K562 (cell line): ENCODE results near the gene KRT81. TPM values are rescaled to one million over a fixed set of nuclear protein-coding genes. Genes with fewer than 3 reads are reported as not detected.

Experiments
- ATAC-seq: fragments of 200-7000 bp; cut with Tn5 transposase; 3 replicates; pipeline ENCODE4 v1.9.1; 2020; ENCODE audit warnings: moderate library complexity
- BruUV-seq: library from RNA; stranded (reverse); fragments of 400-500 nt; replicated peaks from 2 replicates; lab custom pipeline; 2021; lab: Mats Ljungman, UMichigan
- CTCF ChIA-PET: fragments of 300-600 bp; formaldehyde crosslinking; extraction: SDS; loops from one replicate; lab custom pipeline; 2021; ENCODE audit warnings: low intra/inter-chr PET ratio; lab: Yijun Ruan, JAX
- POLR2A ChIA-PET: fragments of 300-600, 350-650 bp; sonication (Branson Sonifier 250); formaldehyde crosslinking; extraction: SDS; loops from one replicate; lab custom pipeline; 2021; ENCODE audit warnings: antibody characterized with exemption, inconsistent platforms; lab: Yijun Ruan, JAX
- DNase-seq, 4 experiments: peaks; one replicate each; pipeline versions ENCODE4 v3.0.0 to v3.0.0-alpha.2; 2011 to 2018; ENCODE audit warnings: low spot score in 3 of 4, mixed read lengths in 3 of 4; ENCODE audit errors: extremely low read depth in 1 of 4
- FAIRE-seq: peaks from 2 replicates; lab custom pipeline; 2011; peaks lifted over from hg19 to GRCh38; lab: Jason Lieb, UNC
- H2AFZ ChIP-seq: 2 replicates; pipeline ENCODE4 v1.6.0; 2011; ENCODE audit warnings: low read depth, low read length, control low read depth, inconsistent platforms
- H3K27ac ChIP-seq: fragments of 200-600 bp; 3 replicates; pipeline ENCODE4 v1.8.0; 2011; ENCODE audit warnings: low read depth, mild to moderate bottlenecking, control low read depth, inconsistent platforms, low read length, moderate library complexity, mixed read lengths; ENCODE audit errors: extremely low read depth
- H3K27me3 ChIP-seq, 2 experiments: fragments of 300-600 bp in 1 of 2; 2 replicates in 1 of 2; 3 replicates in 1 of 2; pipeline versions ENCODE4 v1.6.0 to v1.8.0; 2011; ENCODE audit warnings: inconsistent platforms in 2 of 2, low read length in 2 of 2, mild to moderate bottlenecking in 1 of 2, mixed read lengths in 1 of 2, moderate library complexity in 1 of 2; ENCODE audit not compliant: control insufficient read depth in 2 of 2, insufficient read depth in 2 of 2
- H3K36me3 ChIP-seq: fragments of 300-600 bp; 3 replicates; pipeline ENCODE4 v1.8.0; 2011; ENCODE audit warnings: mild to moderate bottlenecking, low read length, inconsistent platforms; ENCODE audit not compliant: control insufficient read depth, insufficient read depth
- H3K4me1 ChIP-seq, 2 experiments: fragments of 200-600 bp in 1 of 2; replicated peaks in 1 of 2; 2 replicates in 1 of 2; 3 replicates in 1 of 2; pipeline versions ENCODE4 v1.5.1 to v1.8.0; 2011; ENCODE audit warnings: inconsistent platforms in 2 of 2, low read length in 2 of 2, mild to moderate bottlenecking in 1 of 2, mixed read lengths in 1 of 2, moderate library complexity in 1 of 2; ENCODE audit not compliant: control insufficient read depth in 2 of 2, insufficient read depth in 2 of 2
- H3K4me2 ChIP-seq: 2 replicates; pipeline ENCODE4 v1.6.1; 2011; ENCODE audit warnings: low read length, control low read depth, inconsistent platforms, mixed read lengths; ENCODE audit not compliant: insufficient read depth
- H3K4me3 ChIP-seq: fragments of 200-600 bp; sonication (generic), shearing (Covaris generic); 2 replicates; pipeline ENCODE4 v1.5.1; 2016; ENCODE audit warnings: control low read depth, inconsistent platforms
- H3K79me2 ChIP-seq: fragments of 200-600 bp; 3 replicates; pipeline ENCODE4 v1.8.0; 2011; ENCODE audit warnings: low read length, inconsistent platforms; ENCODE audit not compliant: control insufficient read depth, insufficient read depth
- H3K9ac ChIP-seq, 2 experiments: 2 replicates each; pipeline versions ENCODE4 v1.6.0 to v1.6.1; 2011; ENCODE audit warnings: low read depth in 2 of 2, low read length in 2 of 2, control low read depth in 1 of 2, inconsistent platforms in 1 of 2, mild to moderate bottlenecking in 1 of 2, mixed read lengths in 1 of 2; ENCODE audit not compliant: insufficient read depth in 1 of 2
- H3K9me1 ChIP-seq: one replicate; pipeline ENCODE4 v1.6.0; 2011; ENCODE audit warnings: inconsistent platforms, mild to moderate bottlenecking, low read length, moderate library complexity; ENCODE audit not compliant: control insufficient read depth, insufficient read depth
- H3K9me3 ChIP-seq: replicated peaks from 2 replicates; pipeline ENCODE4 v1.5.1; 2011; ENCODE audit warnings: low read depth, low read length, inconsistent platforms; ENCODE audit not compliant: control insufficient read depth, insufficient read depth
- H4K20me1 ChIP-seq: replicated peaks from 2 replicates; pipeline ENCODE4 v1.6.1; 2011; ENCODE audit warnings: low read length, inconsistent platforms, mixed read lengths; ENCODE audit not compliant: control insufficient read depth, insufficient read depth
- ATF1 ChIP-seq, 2 experiments: fragments of 450-650 bp in 1 of 2; IDR thresholded peaks; 2 replicates each; pipeline ENCODE4 v1.6.1; 2016; ENCODE audit warnings: missing compliant biosample characterization in 1 of 2, missing genetic modification characterization in 1 of 2
- ELF1 ChIP-seq: fragments of 200-800 bp; sonication (Bioruptor generic); IDR thresholded peaks from 2 replicates; pipeline ENCODE4 v1.6.1; 2016; ENCODE audit warnings: missing genetic modification characterization, missing compliant biosample characterization
- GATA2 ChIP-seq: sonication (generic); formaldehyde crosslinking; IDR thresholded peaks from 2 replicates; pipeline ENCODE4 v1.4.0; 2020; ENCODE audit warnings: mild to moderate bottlenecking, missing genetic modification reagents
- IRF2 ChIP-seq: sonication (generic); formaldehyde crosslinking; IDR thresholded peaks from 2 replicates; pipeline ENCODE4 v1.8.1; 2022; ENCODE audit warnings: mild to moderate bottlenecking, missing genetic modification reagents
- MBD2 ChIP-seq: sonication (generic); IDR thresholded peaks from 2 replicates; pipeline ENCODE4 v1.6.1; 2016; ENCODE audit warnings: low read depth, borderline replicate concordance
- MCM7 ChIP-seq, 2 experiments: fragments of 450-650 bp; IDR thresholded peaks; 2 replicates each; pipeline ENCODE4 v1.6.1; 2016 to 2018
- NFIX ChIP-seq: fragments of 250-450 bp; sonication (Bioruptor Pico); IDR thresholded peaks from 2 replicates; pipeline ENCODE4 v1.4.0; 2020; ENCODE audit warnings: low read depth, mild to moderate bottlenecking, moderate library complexity
- SMAD1 ChIP-seq: fragments of 150-350 bp; IDR thresholded peaks from 2 replicates; pipeline ENCODE4 v1.6.1; 2014; ENCODE audit warnings: low read length, low read depth; ENCODE audit not compliant: partially characterized antibody
- TBP ChIP-seq: optimal IDR thresholded peaks from 2 replicates; pipeline ENCODE3; 2011; ENCODE audit warnings: low read depth, low read length, improper control_type of control experiment
- ZBTB17 ChIP-seq: fragments of 450-650 bp; formaldehyde crosslinking; IDR thresholded peaks from 2 replicates; pipeline ENCODE4 v1.4.0; 2020; ENCODE audit warnings: mild to moderate bottlenecking
- WGBS: fragments of 100-300 bp; shearing (Covaris generic); methylation state at CpG from one replicate; pipeline ENCODE4 v1.1.6; 2016; ENCODE audit warnings: low coverage, mixed read lengths; ENCODE audit not compliant: insufficient coverage; ENCODE audit errors: missing lambda C conversion rate; 5-methylcytosine and 5-hydroxymethylcytosine counted together
- in situ Hi-C: fragments of 300-500 bp; cut with MboI; formaldehyde crosslinking; loops from 4 replicates; pipeline ENCODE4 v1.15.0; 2018; ENCODE audit warnings: inconsistent platforms, mixed read lengths
- intact Hi-C: fragments of 100-400 bp; cut with micrococcal nuclease; formaldehyde crosslinking; loops from 2 replicates; pipeline ENCODE4 v1.14.2; 2022
- polyA plus RNA-seq, 8 experiments: library from polyadenylated mRNA; depleted of rRNA in 4 of 8; stranded (reverse) in 5 of 8; unstranded in 3 of 8; fragments of >200 nt; fragmentation: Nextera tagmentation in 2 of 8; fragmentation: Illumina TruSeq in 1 of 8; extraction: Ambion mirVana in 2 of 8; extraction: Trizol in 1 of 8; gene quantifications; 2 replicates each; pipeline versions ENCODE4 v1.2.1 to v1.2.3, GENCODE V29; 2011 to 2014; ENCODE audit warnings: inconsistent platforms in 1 of 8, missing spikeins in 1 of 8
- total RNA-seq, 7 experiments: library from RNA; depleted of rRNA in 6 of 7; stranded (reverse); fragments of >200 nt in 6 of 7; fragmentation: Illumina TruSeq in 2 of 7; extraction: Trizol in 2 of 7; gene quantifications; 2 replicates each; pipeline versions ENCODE4 v1.2.1 to v1.2.3, GENCODE V29; 2011 to 2021; ENCODE audit warnings: low replicate concordance in 1 of 7
- TF ChIP-seq, protein P1 (sequence below): fragments of 450-650 bp; IDR thresholded peaks from 2 replicates; pipeline ENCODE4 v1.6.1; 2016; ENCODE audit warnings: antibody characterized with exemption
- TF ChIP-seq, protein P2 (sequence below): fragments of 450-650 bp; formaldehyde crosslinking; IDR thresholded peaks from 2 replicates; pipeline ENCODE4 v1.4.0; 2020; ENCODE audit warnings: mild to moderate bottlenecking, moderate library complexity
- TF ChIP-seq, protein P3 (sequence below): sonication (generic); formaldehyde crosslinking; IDR thresholded peaks from 2 replicates; pipeline ENCODE4 v1.8.0; 2023; ENCODE audit warnings: mild to moderate bottlenecking, missing genetic modification reagents
- TF ChIP-seq, protein P4 (sequence below): fragments of 450-650 bp; IDR thresholded peaks from 2 replicates; pipeline ENCODE4 v1.7.1; 2018; ENCODE audit warnings: mild to moderate bottlenecking, low read depth; ENCODE audit not compliant: partially characterized antibody

Gene KRT81
- total and polyA plus RNA-seq, 9 of the 15 experiments (the other 6 are each of a cell fraction or from before 2014, with no cell fraction given): 0.27 TPM; not detected in 8

DNA sequence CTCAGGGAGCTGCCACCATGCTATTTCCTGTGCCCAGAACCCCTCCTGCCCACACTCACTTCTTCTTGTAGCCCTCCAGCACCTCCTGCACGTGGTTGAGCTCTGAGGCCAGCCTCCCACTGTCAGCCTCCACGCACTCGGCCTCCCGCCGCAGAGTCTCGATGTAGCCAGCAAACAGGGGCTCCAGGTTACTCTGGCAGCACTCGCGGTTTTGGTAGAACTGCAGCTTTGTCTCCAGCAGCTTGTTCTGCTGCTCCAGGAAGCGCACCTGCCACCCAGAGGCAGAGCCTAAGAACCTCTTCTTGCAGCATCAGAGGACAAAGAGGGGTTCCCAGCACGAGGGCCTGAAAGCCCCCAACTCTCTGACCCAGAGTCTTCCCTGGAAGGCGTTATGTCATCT, 27.8 kb upstream of the KRT81 start (continued):
- TF ChIP-seq, protein P1, sequence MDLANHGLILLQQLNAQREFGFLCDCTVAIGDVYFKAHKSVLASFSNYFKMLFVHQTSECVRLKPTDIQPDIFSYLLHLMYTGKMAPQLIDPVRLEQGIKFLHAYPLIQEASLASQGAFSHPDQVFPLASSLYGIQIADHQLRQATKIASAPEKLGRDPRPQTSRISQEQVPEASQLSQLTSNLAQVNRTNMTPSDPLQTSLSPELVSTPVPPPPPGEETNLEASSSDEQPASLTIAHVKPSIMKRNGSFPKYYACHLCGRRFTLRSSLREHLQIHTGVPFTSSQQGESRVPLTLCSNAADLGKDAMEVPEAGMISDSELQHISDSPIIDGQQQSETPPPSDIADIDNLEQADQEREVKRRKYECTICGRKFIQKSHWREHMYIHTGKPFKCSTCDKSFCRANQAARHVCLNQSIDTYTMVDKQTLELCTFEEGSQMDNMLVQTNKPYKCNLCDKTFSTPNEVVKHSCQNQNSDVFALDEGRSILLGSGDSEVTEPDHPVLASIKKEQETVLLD: no peak
- TF ChIP-seq, protein P2, sequence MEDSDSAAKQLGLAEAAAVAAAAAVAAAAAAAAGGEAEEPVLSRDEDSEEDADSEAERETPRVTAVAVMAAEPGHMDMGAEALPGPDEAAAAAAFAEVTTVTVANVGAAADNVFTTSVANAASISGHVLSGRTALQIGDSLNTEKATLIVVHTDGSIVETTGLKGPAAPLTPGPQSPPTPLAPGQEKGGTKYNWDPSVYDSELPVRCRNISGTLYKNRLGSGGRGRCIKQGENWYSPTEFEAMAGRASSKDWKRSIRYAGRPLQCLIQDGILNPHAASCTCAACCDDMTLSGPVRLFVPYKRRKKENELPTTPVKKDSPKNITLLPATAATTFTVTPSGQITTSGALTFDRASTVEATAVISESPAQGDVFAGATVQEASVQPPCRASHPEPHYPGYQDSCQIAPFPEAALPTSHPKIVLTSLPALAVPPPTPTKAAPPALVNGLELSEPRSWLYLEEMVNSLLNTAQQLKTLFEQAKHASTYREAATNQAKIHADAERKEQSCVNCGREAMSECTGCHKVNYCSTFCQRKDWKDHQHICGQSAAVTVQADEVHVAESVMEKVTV: no peak
- TF ChIP-seq SMAD1: no peak
- TF ChIP-seq ELF1: no peak

DNA sequence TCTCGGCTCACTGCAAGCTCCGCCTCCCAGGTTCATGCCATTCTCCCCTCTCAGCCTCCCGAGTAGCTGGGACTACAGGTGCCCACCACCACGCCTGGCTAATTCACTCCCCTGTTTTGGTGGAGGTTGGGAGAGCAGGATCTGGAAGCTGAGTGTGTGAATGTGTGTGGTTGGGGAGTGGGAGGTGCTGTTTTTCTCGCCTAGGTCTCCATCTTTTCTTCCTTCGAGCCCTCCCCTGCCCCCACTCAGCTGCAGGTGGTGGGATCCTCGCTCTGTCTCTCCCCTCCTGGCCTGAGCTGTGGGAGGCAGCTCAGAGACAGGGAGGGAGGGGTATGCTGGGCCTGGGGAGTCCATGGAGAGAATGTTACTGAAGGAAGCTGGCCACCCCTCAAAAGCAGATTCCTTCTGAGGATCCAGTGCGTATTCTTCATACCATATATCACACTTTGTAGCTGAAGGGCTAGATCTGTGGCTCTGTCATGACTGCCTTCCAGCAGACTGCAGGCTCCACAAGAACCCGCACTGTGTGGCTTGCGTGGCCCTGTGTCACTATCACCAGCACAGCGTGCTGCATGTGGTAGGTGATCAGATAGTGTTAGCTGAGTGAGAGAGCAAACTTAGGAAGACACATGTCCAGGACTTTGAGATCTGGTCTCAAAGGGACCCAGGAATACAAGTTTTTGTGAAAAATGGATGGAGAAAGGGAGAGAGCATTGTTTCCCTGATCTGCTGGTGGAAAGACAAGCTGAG, 27.1 kb upstream of the KRT81 start:
- no peak overlapping the region for H3K4me3 ChIP-seq
- H4K20me1 ChIP-seq: peaks cover 4% of the 10 kb centered on the region; the same call in 1 of the 2 replicates
- intact Hi-C loops: no loop called here
- BruUV-seq: no TSS peak
- no peak overlapping the region for H3K4me2 ChIP-seq
- H3K9me1 ChIP-seq: no peaks in the 10 kb centered on the region
- no peak for FAIRE-seq
- in situ Hi-C loops: loop anchor here (5.0 kb wide), 1 partner anchor 101 kb away; no protein-coding TSS in a partner anchor
- no peak overlapping the region for H3K27ac ChIP-seq
- no peak overlapping the region for H2AFZ ChIP-seq
- H3K9ac ChIP-seq: no peak overlapping the region
- no peaks in the 10 kb centered on the region for H3K9me3 ChIP-seq
- DNase-seq: no peak
- H3K79me2 ChIP-seq: no peaks in the 10 kb centered on the region
- ChIA-PET POLR2A (interaction anchor here (0.5 to 0.8 kb wide), 2 partner anchors 8 to 190 kb away, joined by 3 to 4 read pairs; no protein-coding TSS in a partner anchor), CTCF (no interaction called here)
- ATAC-seq: no peak
- H3K27me3 ChIP-seq: peaks cover 8 to 77% of the 10 kb centered on the region in 2 experiments; a peak in 4 of 5 replicates
- 0% methylated on average over 11 of the region's 11 CpGs for WGBS
- no peaks in the 10 kb centered on the region for H3K36me3 ChIP-seq
- H3K4me1 ChIP-seq: no peaks in the 10 kb centered on the region
- TF ChIP-seq GATA2 (CRISPR knock-in tag) (no peak), ZBTB17 (no peak), IRF2 (CRISPR knock-in tag) (no peak), ATF1 (CRISPR knock-in tag; IDR thresholded peaks at IDR 0.05) (no peak), ATF1 (tag; IDR thresholded peaks at IDR 0.05) (no peak), TBP (no peak), MBD2 (no peak), NFIX (no peak), MCM7 (IDR thresholded peaks at IDR 0.05) (no peak)
- TF ChIP-seq, protein P3, sequence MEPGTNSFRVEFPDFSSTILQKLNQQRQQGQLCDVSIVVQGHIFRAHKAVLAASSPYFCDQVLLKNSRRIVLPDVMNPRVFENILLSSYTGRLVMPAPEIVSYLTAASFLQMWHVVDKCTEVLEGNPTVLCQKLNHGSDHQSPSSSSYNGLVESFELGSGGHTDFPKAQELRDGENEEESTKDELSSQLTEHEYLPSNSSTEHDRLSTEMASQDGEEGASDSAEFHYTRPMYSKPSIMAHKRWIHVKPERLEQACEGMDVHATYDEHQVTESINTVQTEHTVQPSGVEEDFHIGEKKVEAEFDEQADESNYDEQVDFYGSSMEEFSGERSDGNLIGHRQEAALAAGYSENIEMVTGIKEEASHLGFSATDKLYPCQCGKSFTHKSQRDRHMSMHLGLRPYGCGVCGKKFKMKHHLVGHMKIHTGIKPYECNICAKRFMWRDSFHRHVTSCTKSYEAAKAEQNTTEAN: no peak
- TF ChIP-seq, protein P4, sequence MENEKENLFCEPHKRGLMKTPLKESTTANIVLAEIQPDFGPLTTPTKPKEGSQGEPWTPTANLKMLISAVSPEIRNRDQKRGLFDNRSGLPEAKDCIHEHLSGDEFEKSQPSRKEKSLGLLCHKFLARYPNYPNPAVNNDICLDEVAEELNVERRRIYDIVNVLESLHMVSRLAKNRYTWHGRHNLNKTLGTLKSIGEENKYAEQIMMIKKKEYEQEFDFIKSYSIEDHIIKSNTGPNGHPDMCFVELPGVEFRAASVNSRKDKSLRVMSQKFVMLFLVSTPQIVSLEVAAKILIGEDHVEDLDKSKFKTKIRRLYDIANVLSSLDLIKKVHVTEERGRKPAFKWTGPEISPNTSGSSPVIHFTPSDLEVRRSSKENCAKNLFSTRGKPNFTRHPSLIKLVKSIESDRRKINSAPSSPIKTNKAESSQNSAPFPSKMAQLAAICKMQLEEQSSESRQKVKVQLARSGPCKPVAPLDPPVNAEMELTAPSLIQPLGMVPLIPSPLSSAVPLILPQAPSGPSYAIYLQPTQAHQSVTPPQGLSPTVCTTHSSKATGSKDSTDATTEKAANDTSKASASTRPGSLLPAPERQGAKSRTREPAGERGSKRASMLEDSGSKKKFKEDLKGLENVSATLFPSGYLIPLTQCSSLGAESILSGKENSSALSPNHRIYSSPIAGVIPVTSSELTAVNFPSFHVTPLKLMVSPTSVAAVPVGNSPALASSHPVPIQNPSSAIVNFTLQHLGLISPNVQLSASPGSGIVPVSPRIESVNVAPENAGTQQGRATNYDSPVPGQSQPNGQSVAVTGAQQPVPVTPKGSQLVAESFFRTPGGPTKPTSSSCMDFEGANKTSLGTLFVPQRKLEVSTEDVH: no peak
